Tibial artery (tissue), 4 donors: Measurements from ENCODE around the gene KIF5A.

Experiments used
- DNase-seq, 2 donors: peaks; one replicate each; pipeline ENCODE4 v3.0.0-alpha.2; 2019
- H3K27ac ChIP-seq, 2 donors: fragments of 200-600 bp; sonication (generic) in 1 of 2; 1 replicate in 1 of 2; 2 replicates in 1 of 2; pipeline ENCODE4 v1.5.1; 2018 to 2019; ENCODE audit warnings: mild to moderate bottlenecking in 1 of 2
- H3K27me3 ChIP-seq, 2 donors: fragments of 200-600 bp; sonication (generic) in 1 of 2; one replicate each; pipeline versions ENCODE4 v1.5.1 to v1.6.0; 2016 to 2019
- H3K36me3 ChIP-seq, 3 donors: fragments of 200-600 bp; sonication (generic) in 2 of 3; one replicate each; pipeline ENCODE4 v1.5.1; 2016 to 2019; ENCODE audit warnings: mild to moderate bottlenecking in 2 of 3
- H3K4me1 ChIP-seq, 4 donors: fragments of 200-600 bp; sonication (generic) in 2 of 4; 1 replicate in 3 of 4; 2 replicates in 1 of 4; pipeline ENCODE4 v1.5.1; 2016 to 2019
- H3K4me3 ChIP-seq, 2 donors: fragments of 200-600 bp; sonication (generic) in 1 of 2; 1 replicate in 1 of 2; 2 replicates in 1 of 2; pipeline ENCODE4 v1.5.1; 2018 to 2019; ENCODE audit warnings: mild to moderate bottlenecking in 2 of 2
- H3K9me3 ChIP-seq, 3 donors: fragments of 200-600 bp; sonication (generic) in 1 of 3; one replicate each; pipeline ENCODE4 v1.5.1; 2016 to 2019
- CTCF ChIP-seq, 2 experiments: fragments of 200-600 bp in 1 of 2; fragments of 450-650 bp in 1 of 2; IDR thresholded peaks; one replicate each; pipeline ENCODE4 v1.5.1; 2017 to 2019; ENCODE audit warnings: antibody characterized with exemption in 2 of 2, mild to moderate bottlenecking in 1 of 2, moderate library complexity in 1 of 2
- intact Hi-C: fragments of 100-400 bp; cut with DNase I; formaldehyde crosslinking; loops from one replicate; pipeline ENCODE4 v1.15.0; 2023; ENCODE audit warnings: low total_unique reads

The KIF5A gene

DNA sequence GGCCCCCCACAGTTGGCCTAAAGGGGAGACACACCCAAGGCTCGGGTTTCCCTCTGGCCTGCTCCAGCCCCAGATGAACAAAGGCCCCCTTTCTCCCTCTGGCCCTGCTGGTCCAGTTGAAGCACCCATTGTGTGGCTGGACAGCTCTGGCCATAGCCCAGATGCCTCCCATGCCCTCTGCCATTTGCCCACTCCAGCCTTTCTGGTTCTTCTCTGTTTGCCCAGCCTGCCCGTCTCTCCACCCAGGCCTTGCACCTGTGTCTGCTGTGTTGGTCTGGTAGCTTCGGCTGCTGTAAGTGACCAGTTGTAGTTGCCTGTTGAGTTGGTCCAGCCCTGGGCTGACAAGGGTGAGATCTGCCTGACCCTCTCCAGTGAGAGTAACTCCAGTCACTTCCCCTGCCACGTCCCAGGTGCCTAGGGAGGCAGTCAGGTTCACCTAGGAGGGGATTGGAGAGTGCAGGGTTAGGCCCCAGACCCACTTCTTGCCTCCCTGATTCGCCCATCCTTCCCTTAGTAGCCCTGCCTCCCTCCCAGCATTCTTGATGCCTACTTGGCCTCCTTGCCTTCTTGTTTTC, 80.1 kb downstream of the KIF5A start:
- no peak for DNase-seq
- H3K9me3 ChIP-seq: no peaks in the 10 kb centered on the region
- intact Hi-C loops: loop anchor here (5.0 to 10.0 kb wide), 2 partner anchors 62 to 145 kb away; partner anchors contain the start of genes MARS1 and OS9
- peaks cover 0 to 22% (median 17%) of the 10 kb centered on the region in 4 donors for H3K4me1 ChIP-seq
- H3K36me3 ChIP-seq: peaks cover 0 to 20% (median 0%) of the 10 kb centered on the region in 3 donors
- peaks cover 0 to 18% of the 10 kb centered on the region in 2 donors for H3K27me3 ChIP-seq
- TF ChIP-seq CTCF (IDR thresholded peaks at IDR 0.05): no peak
- H3K27ac ChIP-seq: no peak overlapping the region
- no peak overlapping the region for H3K4me3 ChIP-seq

GRCh38 chr12:57630891-57631433, 81.1 kb downstream of the KIF5A start:
- no peak overlapping the region for H3K27ac ChIP-seq
- DNase-seq: no peak
- no peak for TF ChIP-seq CTCF (IDR thresholded peaks at IDR 0.05)
- peaks cover 0 to 18% of the 10 kb centered on the region in 2 donors for H3K27me3 ChIP-seq
- H3K9me3 ChIP-seq: no peaks in the 10 kb centered on the region
- peaks cover 0 to 22% (median 17%) of the 10 kb centered on the region in 4 donors for H3K4me1 ChIP-seq
- H3K36me3 ChIP-seq: peaks cover 0 to 12% (median 0%) of the 10 kb centered on the region in 3 donors
- intact Hi-C loops: loop anchor here (5.0 kb wide), 1 partner anchor 61 kb away; the partner anchor contains the start of gene OS9
- no peak overlapping the region for H3K4me3 ChIP-seq

GRCh38 chr12:57631566-57632072, 81.8 kb downstream of the KIF5A start:
- no peaks in the 10 kb centered on the region for H3K9me3 ChIP-seq
- TF ChIP-seq CTCF (IDR thresholded peaks at IDR 0.05): no peak
- intact Hi-C loops: loop anchor here (5.0 kb wide), 1 partner anchor 61 kb away; the partner anchor contains the start of gene OS9
- DNase-seq: peak in 1 of 2 donors; percentile 57
- peak overlapping the region in 1 of 2 donors; percentile 31 for H3K27ac ChIP-seq
- peaks cover 0 to 22% (median 17%) of the 10 kb centered on the region in 4 donors for H3K4me1 ChIP-seq
- H3K27me3 ChIP-seq: peaks cover 0 to 18% of the 10 kb centered on the region in 2 donors
- peaks cover 0 to 6% (median 0%) of the 10 kb centered on the region in 3 donors for H3K36me3 ChIP-seq
- peak overlapping the region; percentile 52 to 73 for H3K4me3 ChIP-seq

GRCh38 chr12:57632073-57632957, 82.5 kb downstream of the KIF5A start:
- intact Hi-C loops: loop anchor here (5.0 kb wide), 1 partner anchor 60 kb away; the partner anchor contains the start of gene OS9
- H3K4me3 ChIP-seq: peak overlapping the region; percentile 52 to 73
- H3K9me3 ChIP-seq: no peaks in the 10 kb centered on the region
- peak overlapping the region; percentile 31 to 34 for H3K27ac ChIP-seq
- peaks cover 0 to 22% (median 17%) of the 10 kb centered on the region in 4 donors for H3K4me1 ChIP-seq
- peaks cover 0 to 3% (median 0%) of the 10 kb centered on the region in 3 donors for H3K36me3 ChIP-seq
- DNase-seq: no peak
- no peak for TF ChIP-seq CTCF (IDR thresholded peaks at IDR 0.05)
- peaks cover 0 to 18% of the 10 kb centered on the region in 2 donors for H3K27me3 ChIP-seq
